ENCODE data around the gene TMEM270.

DNA sequence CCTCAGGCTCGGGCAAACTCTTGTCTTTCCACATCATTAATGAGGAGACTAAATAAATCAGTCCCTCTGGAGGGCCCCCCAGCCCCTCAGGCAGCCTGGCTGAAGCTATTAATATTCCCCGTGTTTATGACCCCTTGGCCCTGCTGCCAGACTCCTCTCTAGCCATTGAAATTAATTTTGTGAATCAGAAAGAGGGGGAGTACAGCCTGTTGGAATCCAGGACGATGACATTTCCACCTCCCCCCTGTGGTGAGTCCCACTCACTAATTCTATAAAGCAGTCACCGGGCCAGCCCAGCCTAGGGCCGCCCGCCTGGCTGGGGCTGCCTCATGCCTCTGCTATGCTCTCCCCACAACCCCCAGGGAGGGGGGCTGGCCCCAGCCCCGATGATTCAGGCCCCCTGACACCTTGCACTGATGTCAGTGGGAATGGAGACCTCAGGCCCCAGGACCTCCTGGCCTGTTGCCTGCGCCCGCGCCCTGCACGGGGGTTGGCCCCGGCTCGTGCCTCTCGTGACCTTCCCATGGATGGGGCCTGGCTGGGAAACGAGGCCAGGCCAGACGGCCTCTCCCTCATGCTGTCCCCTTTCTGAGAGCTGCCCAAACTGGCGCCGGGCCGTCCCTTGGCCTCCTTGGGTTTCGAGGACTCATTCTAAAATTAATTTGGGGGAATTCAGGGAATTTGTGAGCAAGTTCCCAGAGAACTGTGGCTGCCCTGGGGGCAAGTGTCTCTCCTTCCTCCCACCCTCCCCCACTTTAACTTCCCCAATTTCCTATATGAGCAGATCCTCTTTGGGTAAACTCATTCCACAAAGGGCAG, 34.0 kb downstream of the TMEM270 start:
- TF ChIP-seq, protein P1, sequence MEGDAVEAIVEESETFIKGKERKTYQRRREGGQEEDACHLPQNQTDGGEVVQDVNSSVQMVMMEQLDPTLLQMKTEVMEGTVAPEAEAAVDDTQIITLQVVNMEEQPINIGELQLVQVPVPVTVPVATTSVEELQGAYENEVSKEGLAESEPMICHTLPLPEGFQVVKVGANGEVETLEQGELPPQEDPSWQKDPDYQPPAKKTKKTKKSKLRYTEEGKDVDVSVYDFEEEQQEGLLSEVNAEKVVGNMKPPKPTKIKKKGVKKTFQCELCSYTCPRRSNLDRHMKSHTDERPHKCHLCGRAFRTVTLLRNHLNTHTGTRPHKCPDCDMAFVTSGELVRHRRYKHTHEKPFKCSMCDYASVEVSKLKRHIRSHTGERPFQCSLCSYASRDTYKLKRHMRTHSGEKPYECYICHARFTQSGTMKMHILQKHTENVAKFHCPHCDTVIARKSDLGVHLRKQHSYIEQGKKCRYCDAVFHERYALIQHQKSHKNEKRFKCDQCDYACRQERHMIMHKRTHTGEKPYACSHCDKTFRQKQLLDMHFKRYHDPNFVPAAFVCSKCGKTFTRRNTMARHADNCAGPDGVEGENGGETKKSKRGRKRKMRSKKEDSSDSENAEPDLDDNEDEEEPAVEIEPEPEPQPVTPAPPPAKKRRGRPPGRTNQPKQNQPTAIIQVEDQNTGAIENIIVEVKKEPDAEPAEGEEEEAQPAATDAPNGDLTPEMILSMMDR (IDR thresholded peaks at IDR 0.05; ENCODE audit: control extremely low read depth in 1 of 3, insufficient read depth in 1 of 3, low read depth in 1 of 3, low read length in 3 of 3), result no peak
- no peak for TF ChIP-seq POLR2A (IDR thresholded peaks at IDR 0.05; ENCODE audit: control extremely low read depth in 1 of 2, low read depth in 2 of 2, low read length in 2 of 2)
- TF ChIP-seq CREB1 (IDR thresholded peaks at IDR 0.05), result no peak
- TF ChIP-seq TCF12 (IDR thresholded peaks at IDR 0.05; ENCODE audit: low read depth, low read length), result no peak
- no peak for TF ChIP-seq EP300 (IDR thresholded peaks at IDR 0.05; ENCODE audit: borderline replicate concordance in 1 of 2, low read depth in 2 of 2, low read length in 2 of 2)
- no peak for TF ChIP-seq ATF2 (IDR thresholded peaks at IDR 0.05; ENCODE audit: low read length)
- no peak for TF ChIP-seq BACH1 (IDR thresholded peaks at IDR 0.05; ENCODE audit: low read length)
- no peak for TF ChIP-seq EZH2 (IDR thresholded peaks at IDR 0.05; ENCODE audit: low read depth, low read length, severe bottlenecking)
- TF ChIP-seq TAF7 (optimal IDR thresholded peaks at IDR 0.05; ENCODE audit: borderline replicate concordance, low read depth, low read length), result no peak
- TF ChIP-seq RAD21 (IDR thresholded peaks at IDR 0.05 in 1 of 2, conservative IDR thresholded peaks at IDR 0.05 in 1 of 2; ENCODE audit: low read depth in 2 of 2, low read length in 2 of 2), result no peak
